Melanocyte of skin (primary cell): ENCODE results near the gene TMEM207. TPM values are rescaled to one million over a fixed set of nuclear protein-coding genes. Genes with fewer than 3 reads are reported as not detected.

ENCODE experiments used
- total RNA-seq, 2 donors: library from RNA; depleted of rRNA; stranded (reverse); fragments of >200 nt; gene quantifications; 2 replicates each; pipeline ENCODE4 v1.2.3, GENCODE V29; 2012

Gene TMEM207
- not detected for total RNA-seq

DNA sequence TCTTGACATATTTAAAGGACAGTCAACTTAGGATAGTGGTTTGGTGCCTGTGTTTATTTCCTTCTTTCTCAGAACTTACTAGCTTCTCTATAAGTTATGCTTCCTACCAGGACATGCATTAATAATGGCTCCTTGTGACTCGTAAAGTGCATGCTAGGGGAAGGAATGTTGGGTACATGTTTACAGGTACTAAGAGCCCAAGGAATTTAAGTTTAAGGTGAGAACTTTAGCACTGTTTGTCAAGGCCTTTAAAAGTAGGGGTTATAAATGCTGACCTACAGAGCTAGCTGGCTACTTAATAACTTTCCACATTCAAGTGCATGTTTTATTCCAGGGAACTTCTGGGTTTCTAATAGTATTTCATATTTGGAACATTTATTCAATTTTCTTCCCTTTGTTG is at the start of gene TMEM207:
TSS of gene TMEM207 (minus strand) at position 101 of the 400 bp plus-strand sequence. CDS start at position 9, 92 bp downstream.

GRCh38 chr3:190387578-190388213 is 62.0 kb downstream of the TMEM207 start, which contains the start of gene CLDN16:
TSS of gene CLDN16 (plus strand) at chr3:190388163. CDS start at chr3:190388330, 167 bp downstream.

Other genes starting within 250 kb of the TMEM207 start
- 1 to 10 TPM; 2.8 to 8.0 TPM for gene CLDN1, start 127.5 kb downstream of the TMEM207 start, total RNA-seq
- not detected for gene CLDN16, start 61.7 kb downstream of the TMEM207 start, total RNA-seq
- 100 to 1,000 TPM in 1 of 2 donors, 10 to 100 TPM in 1; 85.3 to 209 TPM for gene IL1RAP, start 64.2 kb upstream of the TMEM207 start, total RNA-seq